Stimulated activated CD4-positive, alpha-beta T cell treated with anti-CD3 and anti-CD28 coated beads, Interleukin-15, amount 100 ng/mL, for 24 hours (primary cell): ENCODE measurements around the gene FAF2.
"Not testable (repeated sequence)": the region's sequence is repeated elsewhere in the genome, so short reads cannot be mapped to it uniquely, and the experiment has no call there.

Experiments
- DNase-seq: peaks from one replicate; pipeline ENCODE4 v3.0.0-alpha.2; 2020

The FAF2 gene

DNA sequence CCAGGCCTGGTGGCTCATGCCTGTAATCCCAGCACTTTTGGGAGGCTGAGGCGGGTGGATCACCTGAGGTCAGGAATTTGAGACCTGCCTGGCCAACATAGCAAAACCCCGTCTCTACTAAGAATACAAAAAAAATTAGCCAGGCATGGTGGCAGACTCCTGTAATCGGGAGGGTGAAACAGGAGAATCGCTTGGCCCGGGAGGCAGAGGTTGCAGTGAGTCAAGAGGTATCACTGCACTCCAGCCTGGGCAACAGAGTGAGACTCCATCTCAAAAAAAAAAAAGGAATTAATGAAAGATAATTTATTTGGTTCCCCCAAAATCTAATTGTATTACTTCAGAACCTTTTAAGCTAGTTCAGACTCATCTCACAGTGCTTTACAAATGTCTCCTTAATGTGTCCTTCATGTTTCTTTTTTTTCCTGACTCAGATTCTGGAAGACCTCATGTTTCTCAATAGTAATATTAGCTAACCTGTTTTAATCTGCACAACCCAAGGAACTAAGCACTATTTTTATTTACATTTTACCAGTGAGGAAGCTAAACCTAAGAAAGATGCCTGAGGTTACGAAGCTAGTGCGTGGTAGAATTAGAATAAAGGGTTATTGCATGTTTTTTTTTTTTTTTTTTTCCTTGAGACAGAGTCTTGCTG lies 15.1 kb downstream of the FAF2 start:
- no peak for DNase-seq

DNA sequence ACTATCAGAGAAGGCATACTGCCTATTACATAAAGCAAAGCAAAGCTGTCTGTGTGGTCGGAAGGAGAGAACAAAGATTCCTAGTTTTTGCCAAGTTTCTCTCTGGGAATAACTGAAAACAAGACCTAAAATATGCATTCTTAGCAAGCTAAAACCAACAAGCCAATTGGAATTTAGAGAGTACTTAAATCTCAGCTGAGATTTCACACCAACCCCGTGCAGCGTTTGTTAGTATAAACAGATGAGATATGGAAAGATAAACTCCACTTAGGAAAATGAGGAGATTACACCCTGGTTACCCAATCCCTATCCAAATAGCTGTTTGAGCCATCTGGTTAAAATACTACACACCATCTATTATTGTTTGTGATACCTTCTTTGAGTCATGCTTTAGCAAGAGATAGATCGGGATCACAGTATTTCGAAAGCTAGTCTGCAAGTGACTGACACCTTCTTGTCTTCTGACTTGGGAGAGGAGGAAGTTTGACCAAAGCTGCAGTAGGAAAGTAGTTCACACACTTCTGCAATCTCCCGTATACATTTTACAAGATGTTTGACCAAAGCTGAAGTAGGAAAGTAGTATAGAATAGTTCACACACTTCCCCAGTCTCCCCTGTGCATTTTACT lies 18.2 kb downstream of the FAF2 start:
- DNase-seq, result no peak

DNA sequence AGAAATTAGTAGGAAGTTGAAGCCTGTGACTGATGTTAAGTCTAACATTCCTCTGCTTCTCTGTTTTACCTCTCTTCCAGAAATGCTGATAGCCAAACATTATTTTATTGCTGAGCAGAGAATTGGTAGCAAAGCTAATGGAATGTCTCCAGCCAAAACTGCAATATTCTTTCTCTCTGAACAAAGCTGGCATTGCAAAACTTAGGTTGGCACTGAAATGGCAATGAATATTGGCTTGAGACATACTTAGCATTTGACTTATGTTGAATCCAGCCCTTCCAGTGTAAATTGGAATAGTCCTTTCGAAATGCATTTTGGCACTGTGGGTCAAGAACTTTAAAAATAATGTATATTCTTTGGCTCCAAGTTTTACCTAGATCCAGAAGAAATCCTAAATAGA lies 21.1 kb downstream of the FAF2 start:
- no peak for DNase-seq

DNA sequence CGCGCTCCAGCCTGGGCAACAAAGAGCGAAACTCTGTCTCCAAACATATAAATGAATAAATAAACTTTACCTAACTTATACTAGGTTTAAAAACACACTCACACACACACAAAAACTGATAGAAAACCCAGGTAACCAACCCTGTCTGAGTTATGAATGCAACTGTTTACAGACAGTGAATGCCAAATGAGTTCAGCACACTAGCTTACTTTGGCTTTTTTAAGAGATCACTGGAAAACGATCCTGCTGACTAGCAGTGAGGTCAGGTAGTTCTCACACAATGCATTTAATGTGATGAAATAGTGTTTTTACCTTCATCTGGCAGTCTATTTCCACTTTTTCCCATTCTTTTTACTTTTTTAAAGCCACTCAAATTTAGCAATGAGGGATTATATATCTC lies 22.4 kb downstream of the FAF2 start:
- no peak for DNase-seq

DNA sequence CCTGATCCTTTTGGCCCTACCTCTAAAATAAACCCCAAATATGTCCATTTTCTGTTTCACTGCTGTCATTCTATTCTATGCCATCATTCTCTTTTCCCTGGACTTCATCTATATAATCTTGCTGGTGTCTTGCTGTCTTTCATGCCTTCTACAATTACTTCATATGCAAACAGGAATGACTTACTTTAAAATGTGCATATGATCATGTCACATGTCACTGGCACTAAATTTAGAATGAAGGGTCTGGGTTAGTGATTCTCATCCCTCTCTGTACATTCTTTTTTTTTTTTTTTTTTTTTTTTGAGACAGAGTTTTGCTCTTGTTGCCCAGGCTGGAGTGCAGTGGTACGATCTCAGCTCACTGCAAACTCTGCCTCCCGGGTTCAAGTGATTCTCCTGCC lies 22.9 kb downstream of the FAF2 start:
- no peak for DNase-seq

DNA sequence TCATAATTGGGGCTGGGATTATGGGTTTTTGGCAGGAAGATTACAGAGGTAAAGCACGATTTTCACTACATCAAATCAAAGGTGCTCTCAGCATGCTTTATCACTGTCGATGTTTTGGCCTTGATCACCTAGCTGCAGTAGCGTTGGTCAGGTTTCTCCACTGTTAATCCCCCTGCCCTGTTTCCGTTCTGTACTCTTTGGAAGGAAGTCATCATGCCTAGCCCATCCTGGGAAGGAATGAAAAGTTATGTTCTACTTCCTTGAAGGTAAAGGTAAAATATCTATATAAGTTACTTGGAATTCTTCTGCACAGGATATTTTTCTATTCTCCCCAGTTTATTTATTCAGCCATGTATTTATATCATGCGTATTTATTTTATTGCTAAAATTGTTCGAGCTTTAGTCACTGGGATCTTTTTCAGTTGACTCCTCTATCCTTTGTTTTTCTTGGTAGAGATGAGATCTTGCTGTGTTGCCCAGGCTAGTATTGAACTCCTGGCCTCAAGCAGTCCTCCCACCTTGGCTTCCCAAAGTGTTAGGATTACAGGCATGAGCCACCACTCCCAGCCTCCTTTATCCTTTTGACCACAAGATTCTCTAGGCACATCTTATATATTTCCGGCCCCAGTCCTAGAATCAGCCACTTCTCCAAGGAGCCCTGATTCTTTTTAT lies 25.3 kb downstream of the FAF2 start:
- no peak for DNase-seq

DNA sequence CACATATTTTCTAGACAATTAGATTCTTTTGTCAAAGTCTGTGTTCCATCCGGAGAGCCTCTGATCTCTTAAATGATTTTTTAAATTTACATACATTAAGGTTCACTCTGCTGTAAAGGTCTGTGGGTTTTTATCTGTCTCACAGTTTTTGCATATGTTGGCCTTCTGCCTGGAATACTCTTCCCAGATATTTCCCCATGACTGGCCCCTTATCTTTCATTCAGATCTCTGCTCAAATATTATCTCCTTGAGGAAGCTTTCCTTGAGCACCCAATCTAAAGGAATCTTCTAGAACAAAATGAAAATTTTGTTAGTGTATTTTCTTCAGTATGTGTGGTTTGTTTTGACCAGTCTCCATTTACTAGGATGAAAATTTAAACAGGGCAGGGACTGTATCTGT lies 26.3 kb downstream of the FAF2 start:
- no peak for DNase-seq

DNA sequence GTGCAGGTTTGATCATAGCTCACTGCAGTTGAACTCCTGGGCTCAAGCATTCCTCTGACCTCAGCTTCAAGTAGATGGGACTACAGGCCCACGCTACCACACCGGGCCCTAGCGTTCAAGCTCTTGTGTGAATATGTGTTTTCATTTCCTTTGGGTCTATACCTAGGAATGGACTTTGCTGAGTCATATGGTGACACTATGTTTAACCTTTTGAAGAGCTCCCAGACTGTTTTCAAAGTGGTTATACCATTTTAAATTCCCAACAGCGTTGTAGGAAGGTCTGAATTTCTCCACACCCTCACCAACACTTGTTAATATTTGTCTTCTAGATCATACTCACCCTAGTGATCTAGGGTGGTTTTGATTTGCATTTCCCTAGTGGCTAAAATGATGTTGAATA lies 33.5 kb downstream of the FAF2 start:
- DNase-seq, result peak; percentile 7

DNA sequence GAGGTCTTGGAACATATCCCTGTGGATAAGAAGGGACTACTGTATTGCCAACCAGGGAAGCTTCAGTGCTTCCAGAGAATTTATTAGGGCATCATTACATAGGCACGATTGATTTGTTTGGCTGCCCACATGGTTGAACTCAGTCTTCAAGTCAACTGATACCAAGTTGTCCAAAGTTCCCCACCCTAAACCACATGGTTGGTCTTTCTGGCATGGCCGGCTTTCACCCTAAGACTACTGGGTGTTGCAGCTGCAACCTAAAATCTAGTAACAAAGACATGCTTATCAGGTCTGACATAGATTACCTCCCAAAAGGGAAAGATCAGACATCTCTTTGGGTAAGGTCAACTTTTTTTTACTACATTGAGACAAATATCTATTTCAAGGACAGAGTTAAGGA lies 37.0 kb downstream of the FAF2 start:
- DNase-seq, result no peak

DNA sequence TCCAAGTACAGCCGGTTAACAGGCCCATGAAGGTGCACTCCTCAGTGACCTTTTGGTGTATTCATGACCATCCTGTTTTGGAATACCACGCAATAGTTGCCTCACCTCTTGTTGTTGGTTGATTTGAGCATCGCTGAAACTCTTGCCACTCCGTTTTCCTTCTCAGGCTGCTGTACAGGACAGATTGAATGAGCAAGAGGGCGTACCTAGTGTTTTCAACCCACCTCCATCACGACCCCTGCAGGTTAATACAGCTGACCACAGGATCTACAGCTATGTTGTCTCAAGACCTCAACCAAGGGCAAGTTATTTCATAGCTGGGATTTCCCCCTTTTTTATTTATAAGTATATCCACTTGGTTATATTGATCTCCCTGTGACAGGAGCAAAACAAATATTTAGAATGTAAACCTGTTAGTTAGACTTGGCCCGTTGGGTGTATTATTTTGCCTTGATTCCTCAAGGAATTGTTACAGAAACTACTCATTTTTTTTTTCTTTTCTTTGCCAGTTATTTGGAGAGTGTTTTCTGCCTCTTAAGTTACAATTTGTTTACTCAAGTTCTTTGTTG lies 38.1 kb downstream of the FAF2 start:
- no peak for DNase-seq

DNA sequence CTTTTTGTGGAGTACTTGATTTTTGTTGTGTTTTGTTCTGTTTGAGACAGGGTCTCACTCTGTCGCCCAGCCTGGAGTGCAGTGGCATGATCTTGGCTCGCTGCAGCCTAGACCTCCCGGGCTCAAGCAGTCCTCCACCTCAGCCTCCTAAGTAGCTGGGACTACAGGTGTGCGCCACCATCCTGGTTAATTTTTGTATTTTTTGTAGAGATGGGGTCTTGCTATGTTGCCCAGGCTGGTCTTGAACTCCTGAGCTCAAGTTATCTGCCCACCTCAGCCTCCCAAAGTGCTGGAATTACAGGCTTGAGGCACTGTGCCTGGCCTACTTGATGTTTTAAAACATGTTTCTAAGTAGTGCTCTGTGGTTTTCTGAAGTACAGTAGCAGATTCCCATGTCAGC lies 39.0 kb downstream of the FAF2 start:
- not testable (repeated sequence) for DNase-seq

DNA sequence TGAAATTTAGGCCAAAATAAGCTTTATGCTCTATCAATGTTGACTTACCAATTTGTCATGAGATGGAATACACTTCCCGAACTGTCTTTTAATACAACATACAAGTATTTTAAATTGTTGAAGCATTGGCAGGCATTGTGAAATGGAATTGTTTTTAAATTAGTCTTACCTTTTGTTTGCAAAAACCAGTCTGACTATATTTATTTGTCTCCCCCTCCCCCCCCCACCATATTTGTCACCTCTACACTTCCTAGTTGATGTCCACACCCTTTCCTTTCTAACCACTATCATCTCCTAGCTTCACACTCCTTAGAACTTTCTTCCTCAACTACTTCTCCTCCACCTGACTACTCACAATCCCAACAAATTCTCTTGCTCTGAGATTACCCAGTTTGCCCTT lies 40.9 kb downstream of the FAF2 start:
- no peak for DNase-seq

DNA sequence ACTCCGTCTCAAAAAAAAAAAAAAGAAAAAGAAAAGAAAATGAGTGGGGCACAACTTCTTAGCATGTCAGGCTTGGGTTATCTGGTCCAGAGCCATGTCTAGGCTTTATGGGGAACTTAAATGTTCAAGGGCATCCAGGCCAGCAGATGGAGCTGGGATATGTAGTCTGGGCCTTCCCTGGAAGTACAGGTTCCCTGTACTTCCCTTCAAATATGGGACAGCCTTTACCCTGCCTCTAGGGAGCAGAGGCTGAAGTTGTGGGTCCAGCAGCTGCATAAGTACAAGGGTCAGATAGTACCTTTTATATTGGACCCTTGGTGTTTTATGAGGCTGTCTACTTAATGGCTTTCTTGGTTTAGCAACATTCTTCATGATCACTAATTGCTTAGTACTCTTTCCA lies 42.1 kb downstream of the FAF2 start:
- no peak for DNase-seq

DNA sequence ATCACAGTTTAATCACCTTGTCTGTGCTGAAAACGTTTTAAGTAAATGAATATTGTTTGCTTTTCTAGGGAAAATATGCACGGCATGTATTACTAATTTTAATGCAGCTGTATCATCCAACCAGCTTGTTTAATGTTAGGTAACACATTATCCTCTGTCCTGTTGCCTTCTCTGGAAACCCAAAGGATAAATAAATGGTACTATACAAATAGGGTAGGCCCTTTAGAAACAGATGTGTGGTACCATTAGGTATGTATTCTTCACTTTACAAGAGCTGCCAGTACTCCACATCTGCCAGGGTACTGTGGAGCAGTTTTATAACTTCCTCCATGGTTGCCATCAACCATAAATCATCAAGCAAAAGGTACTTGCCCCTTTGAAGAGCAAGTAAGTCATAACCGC lies 42.9 kb downstream of the FAF2 start:
- DNase-seq, result no peak

DNA sequence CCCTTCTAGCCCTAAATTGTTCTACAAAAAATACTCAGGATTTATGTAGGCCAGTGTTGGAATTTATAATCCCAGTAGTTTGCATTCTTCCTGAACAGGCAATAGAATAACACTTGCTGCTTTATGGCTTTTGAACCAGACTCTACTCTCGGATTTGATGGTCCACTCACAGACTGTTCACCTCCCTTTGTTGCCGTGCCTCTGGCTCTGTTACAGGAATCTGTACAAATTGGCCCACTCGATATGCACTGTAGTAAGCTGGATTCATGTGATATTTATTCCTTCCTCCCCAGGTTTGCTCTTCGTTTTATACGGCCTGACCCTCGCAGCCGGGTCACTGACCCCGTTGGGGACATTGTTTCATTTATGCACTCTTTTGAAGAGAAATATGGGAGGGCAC lies 43.7 kb downstream of the FAF2 start:
- no peak for DNase-seq

DNA sequence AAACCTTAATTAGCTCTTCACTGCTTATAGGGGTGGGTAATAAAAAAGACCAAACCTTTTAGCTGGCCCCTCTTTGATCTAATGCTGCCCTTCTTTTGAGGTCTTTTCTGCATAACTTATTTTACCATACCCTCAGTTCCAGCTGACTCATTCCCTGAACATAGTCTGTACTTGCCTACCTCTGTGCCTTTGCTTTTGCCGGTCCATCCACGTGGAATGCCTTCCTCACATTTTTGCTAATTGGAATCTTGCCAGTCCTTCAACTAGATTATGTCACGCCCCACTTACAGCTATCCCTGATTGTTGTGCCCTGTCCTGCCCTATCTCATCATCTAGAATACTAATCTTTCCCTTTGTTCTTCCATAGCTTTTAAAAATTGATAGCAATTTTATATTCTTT lies 44.2 kb downstream of the FAF2 start:
- no peak for DNase-seq

DNA sequence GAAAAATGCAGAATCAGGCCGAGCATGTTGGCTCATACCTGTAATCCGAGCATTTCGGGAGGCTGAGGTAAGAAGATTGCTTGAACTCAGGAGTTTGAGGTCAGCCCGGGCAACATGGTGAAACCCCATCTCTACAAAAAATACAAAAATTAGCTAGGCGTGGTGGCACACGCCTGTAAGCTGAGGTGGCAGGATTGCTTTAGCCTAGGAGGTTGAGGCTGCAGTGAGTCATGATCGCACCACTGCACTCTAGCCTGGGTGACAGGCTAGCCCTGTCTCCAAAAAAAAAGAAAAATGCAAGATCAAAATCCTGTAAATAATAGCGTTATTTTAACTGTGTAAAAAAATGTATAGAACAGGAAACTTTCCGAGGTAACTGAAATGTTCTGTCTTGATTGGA lies 49.7 kb downstream of the FAF2 start:
- DNase-seq, result no peak

DNA sequence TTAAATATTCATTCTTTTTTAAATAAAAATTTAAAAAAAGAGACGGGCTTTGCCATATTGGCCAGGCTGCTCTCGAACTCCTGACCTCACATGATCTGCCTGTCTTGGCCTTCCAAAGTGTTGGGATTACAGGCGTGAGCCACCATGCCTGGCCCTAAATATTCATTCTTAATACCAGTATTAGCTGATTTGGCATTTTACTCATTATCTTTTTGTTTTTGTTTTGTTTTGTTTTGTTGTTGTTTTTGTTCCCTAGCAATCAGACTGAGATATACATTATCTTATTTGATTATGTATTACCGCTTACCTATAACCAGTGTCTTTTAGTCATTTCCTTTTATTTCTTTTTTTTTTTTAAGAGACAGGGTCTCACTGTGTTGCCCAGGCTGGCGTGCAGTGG lies 51.1 kb downstream of the FAF2 start:
- DNase-seq, result no peak

DNA sequence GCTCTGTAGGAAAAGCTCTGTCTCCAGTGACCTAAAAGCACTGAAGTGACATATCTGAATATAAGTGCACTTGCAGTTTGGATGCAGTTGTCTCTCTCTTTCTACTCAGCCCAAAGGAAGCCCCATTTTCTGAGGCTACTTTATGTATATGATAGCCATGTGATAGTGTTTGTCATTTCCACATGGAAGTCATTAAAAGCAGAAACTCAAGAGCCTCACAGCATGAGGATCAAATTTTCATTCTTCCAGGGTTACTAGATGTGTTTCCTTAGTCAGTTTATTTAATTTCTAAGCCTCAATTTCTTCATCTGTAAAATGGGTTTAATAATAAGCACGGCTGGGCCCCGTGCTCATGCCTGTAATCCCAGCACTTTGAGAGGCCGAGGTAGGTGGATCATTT lies 52.3 kb downstream of the FAF2 start:
- DNase-seq, result no peak

DNA sequence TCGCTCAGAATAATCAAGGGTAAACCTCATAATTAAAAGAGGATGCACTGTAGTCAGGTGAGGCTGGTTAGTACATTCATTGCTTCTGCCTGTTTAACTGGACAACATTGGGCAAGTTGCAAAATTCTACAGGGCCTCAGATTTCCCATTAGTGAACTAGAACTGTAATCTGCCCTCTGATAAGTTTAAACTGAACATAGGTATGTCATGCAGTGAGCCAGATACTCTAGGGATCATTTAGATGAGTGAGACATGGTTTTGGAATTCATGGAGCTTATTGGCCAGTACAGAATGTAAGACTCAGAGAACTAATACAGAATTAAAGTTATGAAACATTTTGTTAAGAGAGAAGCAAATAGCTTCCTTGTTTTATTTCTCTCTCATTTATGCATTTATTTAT lies 53.1 kb downstream of the FAF2 start:
- DNase-seq, result no peak

DNA sequence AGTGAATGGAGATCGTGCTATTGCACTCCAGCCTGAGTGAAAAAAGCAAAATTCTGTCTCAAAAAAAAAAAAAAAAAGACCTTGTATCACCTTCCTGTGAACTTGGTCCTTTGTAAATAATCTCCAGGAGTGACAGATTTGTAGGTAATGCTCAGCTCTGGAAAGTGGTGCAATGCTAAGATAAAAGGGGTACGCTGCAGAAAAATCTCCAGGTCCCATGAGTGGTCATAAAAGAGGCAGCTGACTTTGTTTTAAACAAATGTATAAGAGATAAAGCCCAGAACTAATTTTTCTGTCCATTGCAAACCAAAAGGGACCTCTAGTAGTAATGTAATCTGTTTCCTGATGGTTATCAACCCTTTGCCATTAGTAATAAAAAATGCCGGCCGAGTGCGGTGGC lies 55.3 kb downstream of the FAF2 start:
- no peak for DNase-seq

DNA sequence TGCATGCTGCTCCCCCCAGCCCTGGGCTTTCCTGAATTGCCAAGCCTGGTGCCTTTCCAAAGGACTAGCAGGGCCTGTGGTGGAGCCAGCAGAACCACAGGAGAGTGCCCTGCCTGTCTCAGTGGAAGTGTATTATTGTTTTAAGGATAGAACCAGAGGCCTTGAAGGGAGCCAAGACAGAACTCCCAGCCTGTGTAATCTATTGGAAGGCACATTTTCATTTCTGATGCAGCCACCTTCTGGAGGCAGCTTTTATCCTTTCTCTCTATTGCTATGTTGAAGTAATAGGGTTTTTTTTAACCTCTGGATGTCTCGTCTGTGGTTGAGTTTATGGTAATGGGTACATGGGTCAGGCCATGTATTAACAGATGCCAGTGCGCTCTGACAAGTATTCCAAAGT lies 59.7 kb downstream of the FAF2 start:
- no peak for DNase-seq

DNA sequence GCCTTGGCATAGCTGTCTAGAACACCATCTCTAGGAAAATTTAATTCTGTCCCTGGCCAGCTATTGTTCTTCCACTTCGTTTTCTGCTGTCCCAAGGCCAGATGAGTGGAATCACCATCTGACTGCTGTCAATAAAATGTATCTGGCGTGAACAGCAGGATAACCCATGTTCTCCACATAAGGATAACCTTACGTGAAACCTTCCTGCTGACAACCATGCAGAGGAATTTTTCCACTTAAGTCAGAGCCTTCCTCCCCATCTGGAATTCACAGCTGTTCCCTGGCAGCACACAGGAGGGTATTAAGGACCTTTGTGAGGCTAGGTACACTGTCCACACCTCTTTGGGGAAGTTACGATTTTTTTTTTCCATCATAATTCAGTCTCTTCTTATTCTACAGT lies 60.4 kb downstream of the FAF2 start:
- no peak for DNase-seq

DNA sequence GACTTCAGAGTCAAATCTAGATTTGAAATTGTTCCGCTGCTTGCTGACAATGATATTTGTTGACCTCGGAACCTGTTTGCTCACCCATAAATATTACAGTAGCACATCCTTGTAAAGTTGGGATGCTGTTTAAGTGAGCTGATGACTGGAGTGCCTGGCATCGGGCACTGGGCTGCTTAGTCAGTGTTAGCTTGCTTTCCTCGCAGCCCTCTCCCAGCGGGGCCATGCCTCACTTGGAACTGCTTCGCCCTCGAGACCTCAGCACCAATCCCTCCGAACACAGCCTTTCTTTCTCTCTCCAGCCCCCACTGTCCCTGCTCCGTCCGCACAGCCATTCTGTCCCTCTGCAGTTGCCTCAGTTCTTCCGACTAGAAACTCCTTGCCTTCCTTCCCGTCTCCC lies 65.6 kb downstream of the FAF2 start:
- DNase-seq, result no peak
